Gastroesophageal sphincter (tissue), 4 donors: ENCODE data around the gene SLC6A2. TPM values are rescaled to one million over a fixed set of nuclear protein-coding genes. Genes with fewer than 3 reads are reported as not detected.

Experiments used
- ATAC-seq: fragments of 150-250 bp; one replicate; pipeline ENCODE4 v1.9.1; 2016; ENCODE audit warnings: mild to moderate bottlenecking, moderate library complexity
- H3K27ac ChIP-seq, 4 donors: fragments of 200-600 bp; sonication (generic) in 3 of 4; 1 replicate in 3 of 4; 2 replicates in 1 of 4; pipeline ENCODE4 v1.5.1; 2016 to 2019
- H3K27me3 ChIP-seq: fragments of 200-600 bp; sonication (generic); one replicate; pipeline ENCODE4 v1.5.1; 2019
- H3K36me3 ChIP-seq, 2 donors: fragments of 200-600 bp; sonication (generic); one replicate each; pipeline ENCODE4 v1.5.1; 2019; ENCODE audit warnings: control low read depth in 1 of 2
- H3K4me1 ChIP-seq, 3 donors: fragments of 200-600 bp; sonication (generic); 1 replicate in 2 of 3; 2 replicates in 1 of 3; pipeline ENCODE4 v1.5.1; 2016 to 2019; ENCODE audit warnings: control low read depth in 2 of 3
- H3K4me3 ChIP-seq, 2 donors: fragments of 200-600 bp; sonication (generic); one replicate each; pipeline ENCODE4 v1.5.1; 2019; ENCODE audit warnings: mild to moderate bottlenecking in 1 of 2, moderate library complexity in 1 of 2
- H3K9me3 ChIP-seq, 3 donors: fragments of 200-600 bp; sonication (generic); one replicate each; pipeline ENCODE4 v1.5.1; 2017 to 2019; ENCODE audit warnings: control low read depth in 2 of 3
- CTCF ChIP-seq, 4 experiments: fragments of 200-600 bp in 2 of 4; fragments of 450-650 bp in 2 of 4; sonication (generic) in 1 of 4; IDR thresholded peaks; one replicate each; pipeline ENCODE4 v1.5.1; 2017 to 2019; ENCODE audit warnings: antibody characterized with exemption in 4 of 4, mild to moderate bottlenecking in 2 of 4, moderate library complexity in 2 of 4
- EP300 ChIP-seq: sonication (generic); formaldehyde crosslinking; IDR thresholded peaks from one replicate; pipeline ENCODE4 v1.6.1; 2017; ENCODE audit warnings: antibody characterized with exemption, mild to moderate bottlenecking
- POLR2A ChIP-seq, 2 donors: fragments of 450-650 bp; IDR thresholded peaks; one replicate each; pipeline ENCODE4 v1.6.1; 2017; ENCODE audit warnings: antibody characterized with exemption in 2 of 2, mild to moderate bottlenecking in 2 of 2, moderate library complexity in 1 of 2
- POLR2AphosphoS5 ChIP-seq: sonication (generic); formaldehyde crosslinking; IDR thresholded peaks from one replicate; pipeline ENCODE4 v1.6.1; 2017; ENCODE audit warnings: antibody characterized with exemption
- WGBS, 2 donors: methylation state at CpG; one replicate each; pipeline ENCODE4 v1.1.5; 2018; ENCODE audit warnings: low coverage in 1 of 2; 5-methylcytosine and 5-hydroxymethylcytosine counted together
- total RNA-seq, 4 donors: library from RNA; depleted of rRNA; stranded (reverse); fragments of >200 nt; gene quantifications; one replicate each; pipeline ENCODE4 v1.1.0, GENCODE V29; 2016

Gene SLC6A2
- total RNA-seq, 4 donors from 2014 or later = 0.16 to 3.1 (median 1.3) TPM

- H3K27me3 ChIP-seq = peaks cover 23% of the 10 kb centered on the region
- WGBS, 2 donors = 64% methylated on average over 2 of the region's 2 CpGs; no CpG with 5 or more reads in 1 of the 2 donors
- H3K4me1 ChIP-seq = peaks cover 0 to 29% (median 14%) of the 10 kb centered on the region in 3 donors
- H3K4me3 ChIP-seq = no peak overlapping the region
- TF ChIP-seq EP300 (no peak), CTCF (IDR thresholded peaks at IDR 0.05) (no peak), POLR2AphosphoS5 (no peak), POLR2A (IDR thresholded peaks at IDR 0.05) (no peak)
- H3K27ac ChIP-seq = no peak overlapping the region
- ATAC-seq = no peak
- no peaks in the 10 kb centered on the region for H3K36me3 ChIP-seq
- no peaks in the 10 kb centered on the region for H3K9me3 ChIP-seq
Observed at GRCh38 chr16:55660828-55661227, 5.0 kb downstream of the SLC6A2 start.

- no peak for TF ChIP-seq EP300
- Histone ChIP-seq H3K9me3 (no peaks in the 10 kb centered on the region), H3K27ac (no peak overlapping the region), H3K27me3 (peaks cover 10% of the 10 kb centered on the region), H3K4me3 (no peak overlapping the region), H3K36me3 (no peaks in the 10 kb centered on the region), H3K4me1 (peaks cover 0 to 16% (median 5%) of the 10 kb centered on the region in 3 donors)
- ATAC-seq = peak; percentile 57
Observed at GRCh38 chr16:55661941-55662643, 6.3 kb downstream of the SLC6A2 start.

- peak; percentile 14 for ATAC-seq
- Histone ChIP-seq H3K27ac (no peak overlapping the region), H3K36me3 (no peaks in the 10 kb centered on the region), H3K4me3 (no peak overlapping the region), H3K4me1 (peaks cover 0 to 16% (median 5%) of the 10 kb centered on the region in 3 donors), H3K27me3 (peaks cover 5% of the 10 kb centered on the region), H3K9me3 (no peaks in the 10 kb centered on the region)
- TF ChIP-seq CTCF (IDR thresholded peaks at IDR 0.05) (no peak), EP300 (no peak), POLR2A (IDR thresholded peaks at IDR 0.05) (no peak), POLR2AphosphoS5 (no peak)
- 70 to 77% methylated on average over 2 to 4 of the region's 5 CpGs for WGBS, 2 donors
Observed at GRCh38 chr16:55662644-55663031, 6.8 kb downstream of the SLC6A2 start.

GRCh38 chr16:55663225-55663624 lies 7.4 kb downstream of the SLC6A2 start:
- no peaks in the 10 kb centered on the region for H3K9me3 ChIP-seq
- H3K27me3 ChIP-seq = no peaks in the 10 kb centered on the region
- no peak for ATAC-seq
- no peak overlapping the region for H3K27ac ChIP-seq
- no peaks in the 10 kb centered on the region for H3K36me3 ChIP-seq
- peaks cover 0 to 18% (median 5%) of the 10 kb centered on the region in 3 donors for H3K4me1 ChIP-seq
- no peak overlapping the region for H3K4me3 ChIP-seq
- TF ChIP-seq EP300 = no peak
- TF ChIP-seq CTCF (IDR thresholded peaks at IDR 0.05) = no peak
- 83% methylated on average over 1 of the region's 1 CpG; no CpG with 5 or more reads in 1 of the 2 donors for WGBS, 2 donors

- 80 to 84% methylated on average over 5 to 7 of the region's 8 CpGs for WGBS, 2 donors
- H3K4me3 ChIP-seq = no peak overlapping the region
- H3K4me1 ChIP-seq = peaks cover 0 to 26% (median 5%) of the 10 kb centered on the region in 3 donors
- H3K27ac ChIP-seq = no peak overlapping the region
- no peak for ATAC-seq
- TF ChIP-seq CTCF (IDR thresholded peaks at IDR 0.05) = no peak
- no peak for TF ChIP-seq POLR2AphosphoS5
- no peak for TF ChIP-seq POLR2A (IDR thresholded peaks at IDR 0.05)
- H3K9me3 ChIP-seq = no peaks in the 10 kb centered on the region
- no peaks in the 10 kb centered on the region for H3K36me3 ChIP-seq
- H3K27me3 ChIP-seq = no peaks in the 10 kb centered on the region
Observed at GRCh38 chr16:55663765-55664677, 8.2 kb downstream of the SLC6A2 start.
